GM18499 (cell line): ENCODE results near the gene MAP2K6.

Source experiments
- ATAC-seq: cut with Tn5 transposase; IDR thresholded peaks from one replicate; pipeline ENCODE4 v1.9.1; 2021; ENCODE audit warnings: moderate number of reproducible peaks; ENCODE audit not compliant: insufficient read depth, unreplicated experiment

The MAP2K6 gene

GRCh38 chr17:69523244-69523861 is 108.9 kb downstream of the MAP2K6 start:
- ATAC-seq, result no peak

GRCh38 chr17:69524854-69525253 is 110.4 kb downstream of the MAP2K6 start:
- ATAC-seq, result no peak

DNA sequence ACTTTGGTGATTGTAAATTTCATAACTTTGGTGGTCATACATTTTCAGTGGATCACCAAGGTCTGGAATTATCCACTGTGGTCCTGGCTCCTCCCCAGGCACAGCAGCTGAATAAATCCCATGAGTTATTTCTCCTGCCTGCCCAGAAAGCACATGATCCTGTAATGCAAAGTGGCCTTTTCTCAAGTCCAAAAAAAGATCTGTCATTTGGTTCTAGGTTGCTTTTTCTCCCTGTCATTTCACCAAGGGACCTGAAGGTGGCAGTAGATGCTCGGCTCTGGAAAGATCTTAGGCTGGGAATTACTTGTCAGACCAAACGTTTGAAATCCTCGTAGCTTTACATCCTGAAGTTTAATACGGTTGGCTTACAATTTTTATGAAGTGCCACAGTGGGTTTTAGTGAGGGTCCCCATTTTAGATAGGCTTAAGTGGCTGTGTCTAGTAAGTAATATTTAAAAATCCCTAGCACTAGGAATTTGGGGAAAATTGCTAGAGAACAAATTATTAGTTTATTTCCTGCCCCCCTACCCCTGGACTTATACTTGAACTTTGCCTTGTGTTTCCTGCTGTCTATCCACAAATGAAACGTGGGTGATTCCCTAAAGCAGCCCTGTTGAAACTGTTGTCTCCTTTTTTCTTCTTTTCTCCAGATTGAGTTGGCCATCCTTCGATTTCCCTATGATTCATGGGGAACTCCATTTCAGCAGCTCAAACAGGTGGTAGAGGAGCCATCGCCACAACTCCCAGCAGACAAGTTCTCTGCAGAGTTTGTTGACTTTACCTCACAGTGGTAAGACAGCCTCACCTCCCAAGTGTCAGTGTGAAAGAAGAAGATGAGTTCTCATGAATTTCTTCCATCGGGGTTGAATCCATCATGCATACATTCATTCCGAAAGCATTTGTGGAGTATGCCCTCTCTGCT is 111.7 kb downstream of the MAP2K6 start:
- no peak for ATAC-seq

DNA sequence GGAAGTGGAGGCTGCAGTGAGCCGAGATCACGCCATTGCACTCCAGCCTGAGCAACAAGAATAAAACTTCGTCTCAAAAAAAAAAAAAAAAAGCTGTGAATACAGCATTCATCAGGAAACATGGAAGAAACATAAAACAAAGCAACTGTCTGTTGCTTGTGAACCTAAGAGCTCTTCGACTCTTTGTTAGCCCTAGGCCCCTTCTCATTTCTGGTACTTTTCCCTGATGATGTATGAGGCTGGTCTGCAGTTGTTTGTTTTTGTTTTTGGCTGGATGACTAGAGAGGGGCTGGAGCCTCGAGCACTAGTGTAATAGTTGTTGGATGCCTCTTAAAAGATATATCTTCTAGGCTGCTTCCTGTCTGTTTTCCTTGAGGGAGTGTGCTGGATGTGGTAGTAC is 113.5 kb downstream of the MAP2K6 start:
- no peak for ATAC-seq

DNA sequence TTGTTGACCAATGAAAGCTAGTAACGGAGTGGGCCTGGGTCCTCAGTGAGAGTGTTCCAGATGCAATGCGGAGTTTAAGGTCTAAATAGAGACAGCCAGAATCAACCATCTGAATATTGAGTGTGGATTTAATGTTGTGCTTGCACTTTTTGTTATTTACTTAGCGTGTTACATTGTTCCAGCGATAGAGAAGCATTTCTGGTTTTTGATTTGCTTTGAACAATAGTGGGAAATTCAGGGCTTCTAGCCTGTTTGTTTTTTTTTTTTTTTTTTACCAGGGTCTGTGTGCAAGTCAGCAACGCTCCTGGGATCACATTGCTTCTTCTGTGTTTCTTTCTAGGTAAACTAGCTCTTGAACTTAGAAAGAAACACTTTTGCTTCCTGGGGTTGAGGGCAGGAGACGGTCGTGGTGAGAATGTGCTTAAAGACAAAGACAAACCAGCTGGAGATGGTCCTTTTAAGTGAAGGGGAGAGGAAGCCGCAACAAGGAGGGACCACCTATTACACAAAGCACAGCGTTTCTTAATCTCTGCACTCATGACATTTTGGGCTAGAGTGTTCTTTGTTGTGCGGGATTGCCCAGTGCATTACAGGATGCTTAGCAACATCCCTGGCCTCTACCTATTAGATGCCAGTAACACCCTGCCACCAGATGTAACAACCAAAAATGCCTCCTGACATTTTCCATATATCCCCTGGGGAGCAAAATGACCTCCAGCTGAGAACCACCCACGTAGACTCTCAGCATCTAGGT is 119.2 kb downstream of the MAP2K6 start:
- no peak for ATAC-seq

DNA sequence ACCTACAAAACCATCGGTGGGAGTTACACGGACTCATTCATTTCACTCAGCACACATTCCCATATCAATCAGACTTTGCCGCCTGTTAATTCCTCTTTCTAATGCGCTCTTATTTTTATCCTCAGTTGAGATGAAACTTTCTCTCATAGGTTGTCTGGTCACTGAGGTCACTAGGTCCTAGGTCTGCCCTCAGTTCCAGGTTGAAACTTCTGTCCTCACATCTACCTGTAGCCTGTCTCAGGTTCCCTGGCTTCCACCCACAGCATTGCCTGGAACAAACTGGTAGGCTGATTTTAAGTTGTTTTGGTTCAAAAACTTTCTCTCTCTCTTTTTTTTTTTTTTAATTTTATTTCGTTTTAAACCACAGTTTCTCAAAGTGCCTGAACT is 119.7 kb downstream of the MAP2K6 start:
- ATAC-seq, result no peak

DNA sequence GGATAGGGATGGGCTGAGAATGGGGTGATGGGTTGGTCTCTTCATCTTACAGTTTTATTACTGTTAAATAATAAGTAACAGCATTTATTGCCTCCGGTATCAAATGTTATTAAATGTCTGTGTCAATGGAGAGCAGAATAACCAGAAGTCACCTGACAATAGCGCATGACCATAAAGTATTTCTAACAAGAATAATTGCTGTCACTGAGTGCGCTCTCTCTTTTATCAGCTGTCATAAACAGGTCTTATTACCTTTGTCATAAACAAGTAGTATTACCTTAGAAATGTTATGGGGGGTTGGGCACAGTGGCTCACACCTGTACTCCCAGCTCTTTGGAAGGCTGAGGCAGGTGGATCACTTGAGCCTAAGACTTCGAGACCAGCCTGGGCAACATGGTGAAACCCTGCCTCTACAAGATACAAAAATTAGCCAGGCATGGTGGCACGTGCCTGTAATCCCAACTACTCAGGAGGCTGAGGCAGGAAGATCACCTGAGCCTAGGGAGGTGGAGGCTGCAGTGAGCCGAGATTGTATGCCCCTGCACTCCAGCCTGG is 120.6 kb downstream of the MAP2K6 start:
- ATAC-seq, result no peak

GRCh38 chr17:69538795-69539194 is 124.3 kb downstream of the MAP2K6 start:
- ATAC-seq, result no peak

GRCh38 chr17:69539274-69539673 is 124.8 kb downstream of the MAP2K6 start:
- ATAC-seq, result no peak

DNA sequence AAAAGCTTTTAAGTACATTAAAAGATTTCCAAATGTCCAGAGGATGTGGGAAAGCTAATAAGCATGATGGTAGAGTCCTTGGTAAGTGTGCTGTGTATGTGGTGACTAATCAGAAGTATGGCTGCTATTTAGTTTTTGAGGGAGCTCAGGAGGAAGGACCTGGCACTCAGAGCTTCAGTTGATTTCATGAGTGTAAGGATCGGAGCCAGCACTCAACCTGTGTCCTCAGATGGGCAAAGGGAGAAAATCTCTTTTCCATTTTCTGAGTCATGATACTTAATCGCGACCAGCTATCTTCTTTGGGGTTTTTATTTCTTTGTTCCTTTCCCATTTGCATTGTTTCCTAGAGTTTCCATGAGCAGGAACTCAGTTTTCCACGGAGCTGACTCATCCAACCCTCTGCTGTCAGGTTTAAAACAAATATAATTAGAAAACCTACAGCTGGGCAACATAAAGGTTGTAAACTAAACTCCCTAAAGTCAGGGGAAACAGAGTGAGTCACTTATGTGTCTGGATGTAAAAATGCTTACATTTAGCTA is 125.4 kb downstream of the MAP2K6 start:
- ATAC-seq, result no peak

- no peak for ATAC-seq
Observed at GRCh38 chr17:69540356-69540755, 125.9 kb downstream of the MAP2K6 start.

GRCh38 chr17:69547230-69547629 is 132.7 kb downstream of the MAP2K6 start:
- ATAC-seq, result no peak

DNA sequence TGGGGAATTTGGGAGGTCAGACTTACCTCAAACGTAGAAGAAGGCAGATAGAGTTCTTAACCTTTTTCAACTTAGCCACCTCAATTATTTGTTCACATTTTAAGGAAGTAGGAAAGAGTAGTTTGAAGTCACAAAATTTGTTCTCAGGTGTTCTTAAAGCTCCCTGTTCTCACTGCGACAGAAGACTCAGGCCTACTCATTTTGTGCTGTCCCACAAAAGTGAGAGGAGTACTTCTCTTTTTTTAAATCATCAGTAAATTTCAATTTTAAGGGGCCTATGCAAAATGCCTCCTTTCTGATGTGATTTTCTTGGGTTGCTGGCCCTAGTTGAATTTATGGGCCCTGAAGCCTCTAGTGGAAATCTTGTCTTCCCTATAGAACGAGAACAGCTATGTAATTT is 133.4 kb downstream of the MAP2K6 start:
- ATAC-seq, result peak; percentile 57

DNA sequence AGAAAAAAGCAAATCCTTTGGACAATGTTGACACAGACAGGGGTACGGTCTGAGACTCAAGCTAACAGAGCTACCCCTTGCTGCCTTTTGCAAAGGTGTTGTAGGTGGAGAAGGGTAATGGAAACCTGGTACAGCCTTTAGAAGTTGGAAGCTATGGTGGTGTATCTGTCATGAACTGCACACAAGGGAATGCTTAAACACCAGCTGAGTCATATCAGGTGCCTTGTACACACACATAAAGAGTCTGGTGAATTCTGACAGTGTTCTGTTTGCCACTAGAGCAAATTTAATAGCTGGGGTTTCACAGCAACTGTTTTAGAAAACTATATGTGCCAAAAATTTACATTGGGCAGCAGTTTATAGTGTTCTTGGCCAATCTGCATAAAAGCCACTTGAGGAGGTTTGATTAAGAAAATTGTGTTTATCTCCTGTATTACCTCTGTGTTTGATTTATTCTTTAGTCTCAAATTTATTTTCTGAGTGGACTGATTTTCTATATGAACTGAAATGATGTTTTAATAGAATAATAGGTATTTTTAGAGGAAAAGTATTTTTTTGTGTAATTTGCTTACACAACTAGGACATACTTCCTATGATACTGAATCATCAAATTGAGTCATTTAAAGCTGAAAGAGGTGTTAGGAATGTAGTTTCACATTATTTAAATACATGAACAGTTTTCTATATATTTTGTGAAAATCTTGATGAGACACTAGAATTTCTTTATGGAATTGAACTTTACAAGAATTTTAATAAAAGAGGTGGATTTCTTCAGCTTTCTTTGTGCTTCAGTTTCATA is 136.9 kb downstream of the MAP2K6 start:
- ATAC-seq, result no peak

DNA sequence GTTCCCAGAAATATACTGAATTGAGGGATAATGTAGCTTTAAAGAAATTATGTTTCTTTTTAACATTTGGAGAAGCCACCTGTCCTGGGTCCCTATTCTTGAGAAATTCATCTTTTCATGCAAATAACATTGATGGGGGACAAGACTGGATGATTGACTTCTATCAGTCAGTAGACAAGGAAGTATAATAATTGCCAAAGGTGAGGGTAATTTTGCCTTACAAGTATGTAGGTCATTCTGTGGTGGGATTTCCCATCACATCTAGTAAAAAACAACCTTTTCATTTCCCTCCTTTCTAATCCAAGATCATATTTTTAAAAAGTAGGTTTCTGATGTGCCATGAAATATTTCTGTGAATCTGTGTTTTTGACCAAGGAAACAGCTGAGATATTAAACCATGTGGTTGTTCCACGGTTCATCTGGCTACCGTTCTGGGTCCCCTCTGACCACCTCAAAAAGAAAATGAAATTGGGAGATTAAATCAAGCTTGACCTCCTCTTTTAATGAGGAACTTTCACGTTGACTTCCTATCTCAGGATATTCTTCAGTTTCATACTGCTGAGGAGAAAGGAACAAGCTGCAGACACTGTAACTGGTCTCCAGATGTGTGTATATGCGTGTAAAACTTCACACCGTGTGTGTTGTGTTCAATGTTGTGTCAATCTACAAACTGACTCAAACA is 138.6 kb downstream of the MAP2K6 start:
- no peak for ATAC-seq

DNA sequence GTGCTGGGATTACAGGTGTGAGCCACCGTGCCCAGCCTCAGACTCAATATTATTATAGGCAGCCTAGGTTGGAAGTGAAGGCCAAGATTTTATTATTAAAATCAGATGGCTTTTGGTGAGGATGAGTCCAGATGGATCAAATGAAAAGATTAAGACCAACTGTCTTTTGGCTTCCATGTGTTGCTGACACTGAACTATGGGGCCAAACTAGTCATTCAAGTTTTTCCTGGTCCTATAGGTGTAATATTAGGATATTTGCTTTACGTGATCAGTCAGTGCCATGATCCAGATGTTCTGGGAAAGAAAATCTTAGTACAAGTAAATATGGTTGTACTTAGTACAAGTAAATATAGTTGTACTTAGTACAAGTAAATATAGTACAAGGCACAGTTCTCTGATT is 140.6 kb downstream of the MAP2K6 start:
- no peak for ATAC-seq

GRCh38 chr17:69557339-69557738 is 142.8 kb downstream of the MAP2K6 start:
- no peak for ATAC-seq

DNA sequence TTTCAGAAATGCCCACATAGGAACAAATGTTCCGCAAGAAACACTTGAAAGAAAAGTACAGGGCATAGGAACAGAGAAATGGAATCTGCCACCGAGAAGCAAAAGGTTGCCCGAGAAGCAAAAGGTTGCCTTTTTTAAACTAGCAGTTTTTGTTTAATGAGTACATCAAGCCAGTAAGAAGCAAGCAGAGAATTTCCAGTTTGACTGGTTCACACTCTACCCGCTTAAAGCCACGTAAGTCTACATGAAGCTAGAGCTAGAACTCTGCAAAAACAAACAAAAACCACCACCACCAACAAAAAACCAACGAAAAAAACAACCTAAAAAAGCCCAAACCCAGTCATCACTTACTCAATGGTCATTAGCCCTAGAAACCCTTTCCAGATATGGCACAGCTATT is 144.3 kb downstream of the MAP2K6 start:
- no peak for ATAC-seq

GRCh38 chr17:69560987-69561441 is 146.5 kb downstream of the MAP2K6 start:
- no peak for ATAC-seq
